ENCODE data around the gene SPRY2. TPM values are rescaled to one million over a fixed set of nuclear protein-coding genes. Genes with fewer than 3 reads are reported as not detected.

The SPRY2 gene
- total RNA-seq, 1 experiment from 2014 or later = 2.6 TPM

DNA sequence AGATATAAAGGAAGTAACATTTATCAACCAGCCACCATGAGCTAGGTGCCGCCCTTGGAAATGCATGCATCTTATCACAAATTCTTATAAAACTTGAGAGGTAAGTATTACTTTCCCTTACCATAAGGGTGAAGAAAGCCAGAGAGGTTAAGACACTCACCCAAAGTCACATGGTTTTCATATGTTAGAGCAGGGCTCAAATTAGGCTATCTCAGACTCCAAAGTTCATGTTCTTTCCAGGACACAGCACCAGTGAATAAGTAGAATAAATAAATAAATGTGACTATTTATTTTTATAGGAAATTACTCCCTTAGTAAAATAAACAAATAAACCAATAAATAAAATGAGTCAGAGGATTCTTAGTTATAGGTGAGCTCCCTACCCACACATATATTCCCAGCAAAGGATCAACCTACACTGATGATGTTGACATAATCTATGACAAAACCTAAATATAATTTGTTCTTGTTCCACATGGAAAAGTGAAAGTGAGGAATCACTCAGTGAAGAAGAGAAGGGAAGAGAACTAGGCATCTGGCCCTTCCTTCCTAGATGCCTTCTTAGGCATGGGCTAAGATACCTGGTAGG lies 27.2 kb downstream of the SPRY2 start:
- DNase-seq (ENCODE audit: low spot score) = no peak

DNA sequence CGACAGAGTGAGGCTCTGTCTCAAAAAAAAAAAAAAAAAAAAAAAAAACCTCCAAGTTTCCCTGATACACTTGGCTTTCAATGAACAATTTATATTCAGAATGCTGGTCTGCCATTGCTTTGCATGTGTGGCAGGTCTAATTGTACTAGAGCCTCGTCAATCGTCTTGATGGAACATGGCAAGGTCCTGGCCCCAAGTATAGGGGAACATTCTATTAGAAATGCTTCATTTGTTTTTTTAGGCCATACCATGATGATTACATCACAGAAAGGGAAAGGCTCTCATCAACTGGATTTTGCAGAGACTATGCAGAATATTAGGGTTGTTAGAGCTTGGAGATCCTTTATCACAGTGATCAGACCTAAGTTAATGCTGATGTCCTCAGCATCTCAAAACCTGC lies 28.0 kb downstream of the SPRY2 start:
- DNase-seq (ENCODE audit: low spot score) = no peak

DNA sequence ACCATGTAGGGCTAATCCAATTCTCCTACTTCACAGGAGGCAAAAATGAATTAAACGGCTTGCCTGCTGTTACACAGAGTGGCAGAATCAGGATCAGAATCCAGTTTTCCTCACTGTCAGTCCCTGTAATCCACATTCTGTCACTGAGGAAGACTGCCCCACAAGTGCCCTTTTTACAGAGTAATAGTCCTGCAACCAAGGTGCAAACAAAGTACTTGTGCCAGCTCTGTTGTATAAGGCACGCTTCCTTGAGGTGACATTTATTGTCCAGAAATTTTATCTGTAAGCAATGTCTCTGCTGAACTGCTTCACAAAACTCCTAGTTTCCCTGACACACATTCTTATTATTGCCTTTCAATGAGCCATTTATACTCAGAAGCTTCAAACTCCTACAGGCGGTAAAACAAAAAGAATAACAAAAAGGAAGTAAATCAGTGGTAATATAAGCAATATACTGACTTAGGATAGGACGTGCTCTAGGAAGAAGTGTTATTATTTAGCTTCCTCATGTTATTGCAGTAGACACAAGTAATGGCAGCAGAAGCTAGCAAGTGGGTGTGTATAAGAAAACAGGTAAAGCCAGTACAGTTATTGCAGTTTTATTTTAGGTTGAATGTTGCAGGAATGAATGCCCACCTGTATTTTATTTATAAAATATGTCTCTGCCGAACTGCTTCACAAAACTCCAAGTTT lies 28.8 kb downstream of the SPRY2 start:
- DNase-seq (ENCODE audit: low spot score) = no peak

DNA sequence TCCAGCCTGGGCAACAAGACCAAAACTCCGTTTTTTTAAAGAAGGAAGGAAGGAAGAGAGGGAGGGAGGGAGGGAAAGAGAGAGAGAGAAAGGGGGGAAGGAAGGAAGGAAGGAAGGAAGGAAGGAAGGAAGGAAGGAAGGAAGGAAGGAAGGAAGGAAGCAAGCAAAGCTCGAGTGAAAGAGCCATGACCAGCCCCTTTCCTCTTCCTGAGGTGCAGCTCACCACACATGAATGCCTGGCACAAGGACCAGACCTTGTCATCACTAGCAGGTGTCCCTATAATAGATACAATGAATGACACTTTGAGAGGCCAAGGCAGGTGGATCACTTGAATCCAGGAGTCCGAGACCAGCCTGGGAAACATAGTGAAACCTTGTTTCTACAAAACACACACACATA lies 31.0 kb downstream of the SPRY2 start:
- DNase-seq (ENCODE audit: low spot score) = no peak

DNA sequence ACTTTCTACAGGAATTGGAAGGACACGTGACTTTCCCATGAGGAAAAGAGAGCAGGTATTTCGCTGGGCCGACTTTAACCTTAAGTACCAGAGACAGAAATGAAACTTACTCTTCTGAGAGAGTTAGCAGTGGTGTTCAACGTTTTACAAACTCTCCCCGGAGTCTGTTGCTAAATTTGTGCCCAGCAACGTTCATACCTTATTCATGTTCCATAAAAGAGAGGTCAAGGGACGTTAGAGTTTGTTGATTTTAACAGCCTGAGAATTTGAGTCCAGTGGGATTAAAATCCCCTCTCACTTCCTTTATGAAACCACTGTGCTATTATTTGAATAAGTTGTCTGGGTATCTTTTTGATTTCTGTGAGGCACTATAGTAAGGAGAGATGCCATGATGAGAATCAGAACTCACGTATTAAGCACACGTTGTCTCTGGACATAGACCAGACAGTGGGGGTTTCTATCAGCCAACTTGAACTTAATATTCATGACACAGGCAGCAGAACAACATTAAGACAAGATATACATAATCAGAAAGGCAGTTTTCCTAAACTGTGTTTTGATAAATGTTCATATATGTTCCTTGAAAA lies 33.4 kb downstream of the SPRY2 start:
- no peak for DNase-seq (ENCODE audit: low spot score)

DNA sequence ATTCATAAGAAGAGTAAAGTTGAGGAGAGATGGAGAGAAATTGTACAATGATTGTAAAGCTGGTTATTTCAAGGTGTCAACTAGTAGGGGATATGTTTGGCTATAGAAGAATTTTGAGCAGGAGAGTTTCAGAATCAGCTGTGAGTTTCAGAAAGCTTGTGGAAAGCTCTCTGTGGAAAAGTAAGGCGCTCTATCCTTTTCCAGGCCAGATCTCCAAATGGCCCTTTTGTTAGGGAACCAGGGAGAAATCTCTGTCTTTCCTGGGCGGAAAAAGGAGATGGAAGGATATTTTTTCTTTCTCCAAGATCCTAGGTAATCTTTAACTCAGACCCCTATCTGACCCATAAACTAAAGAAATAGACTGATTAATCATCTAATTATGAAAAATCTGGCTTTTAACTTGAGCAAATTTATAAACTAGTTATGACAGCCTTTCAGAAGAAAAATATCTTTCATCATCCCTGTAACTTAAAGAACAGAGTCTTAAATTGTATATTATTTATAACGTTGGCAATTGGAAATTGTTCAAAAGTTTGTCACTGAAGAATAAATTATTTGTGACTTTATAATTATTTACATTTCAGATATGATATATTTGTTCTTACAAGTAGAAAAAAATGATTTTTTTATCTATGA lies 34.5 kb downstream of the SPRY2 start:
- no peak for DNase-seq (ENCODE audit: low spot score)

DNA sequence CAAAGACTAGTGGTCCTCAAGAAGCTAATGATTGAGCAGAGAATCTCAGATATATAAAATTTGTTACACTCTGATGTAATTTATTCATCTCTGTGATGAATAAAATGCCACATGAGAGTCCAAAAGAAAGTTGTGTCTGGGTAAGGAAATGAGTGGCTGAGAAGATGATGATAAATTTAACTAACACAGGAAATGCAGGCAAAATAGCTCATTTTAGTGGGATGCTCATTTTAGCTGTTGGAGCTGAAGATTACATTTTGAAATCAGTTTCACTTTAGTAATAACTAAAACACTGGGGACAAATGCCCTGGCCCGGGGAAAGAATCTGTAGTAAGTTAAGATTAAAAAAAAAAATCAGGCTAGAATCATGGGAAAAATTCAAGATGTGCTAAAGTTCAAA lies 35.2 kb downstream of the SPRY2 start:
- no peak for DNase-seq (ENCODE audit: low spot score)

DNA sequence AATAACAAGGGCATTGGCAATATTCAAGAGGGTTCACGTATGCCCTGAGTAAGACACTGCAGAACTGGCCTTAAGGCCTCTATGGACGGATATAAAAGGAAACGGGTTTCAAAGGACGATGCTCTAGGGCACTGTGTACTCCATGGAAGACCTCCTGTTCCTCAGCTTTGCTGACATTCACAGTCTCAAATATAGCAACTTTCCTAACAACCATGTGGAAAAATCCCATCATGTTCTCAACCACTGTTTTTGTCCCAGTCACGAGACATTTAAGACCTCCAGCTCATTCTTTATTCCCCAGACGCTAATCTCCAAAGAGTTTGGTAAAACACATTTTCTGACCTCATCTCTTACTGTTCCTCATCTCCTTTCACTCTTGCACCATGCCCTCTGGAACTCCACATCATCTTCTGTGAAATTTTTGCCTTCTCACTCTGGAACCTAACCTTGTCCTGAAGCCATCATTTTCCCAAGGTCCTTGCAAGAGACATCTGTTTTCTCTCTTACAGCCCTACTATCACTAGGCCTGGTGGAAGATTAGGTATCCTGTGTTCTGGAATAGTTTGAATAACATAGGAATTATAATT lies 37.6 kb downstream of the SPRY2 start:
- DNase-seq (ENCODE audit: low spot score) = no peak

DNA sequence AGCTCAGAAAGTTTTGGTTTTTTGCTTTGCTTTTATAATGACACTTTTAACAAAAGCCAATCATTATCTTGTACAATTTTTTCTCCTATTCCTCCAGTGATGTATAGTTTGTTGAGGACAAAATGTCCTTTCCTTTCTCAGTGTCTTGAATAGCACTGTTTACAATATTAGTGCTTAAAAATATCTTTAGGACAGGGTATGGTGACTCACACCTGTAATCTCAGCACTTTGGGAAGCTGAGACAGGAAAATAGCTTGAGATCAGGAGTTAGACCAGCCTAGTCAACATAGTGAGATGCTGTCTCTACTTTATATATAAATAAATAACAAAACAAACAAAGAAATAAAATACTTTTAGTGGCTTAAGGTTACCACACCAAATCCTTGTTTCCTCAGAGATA lies 41.9 kb downstream of the SPRY2 start:
- DNase-seq (ENCODE audit: low spot score) = no peak

DNA sequence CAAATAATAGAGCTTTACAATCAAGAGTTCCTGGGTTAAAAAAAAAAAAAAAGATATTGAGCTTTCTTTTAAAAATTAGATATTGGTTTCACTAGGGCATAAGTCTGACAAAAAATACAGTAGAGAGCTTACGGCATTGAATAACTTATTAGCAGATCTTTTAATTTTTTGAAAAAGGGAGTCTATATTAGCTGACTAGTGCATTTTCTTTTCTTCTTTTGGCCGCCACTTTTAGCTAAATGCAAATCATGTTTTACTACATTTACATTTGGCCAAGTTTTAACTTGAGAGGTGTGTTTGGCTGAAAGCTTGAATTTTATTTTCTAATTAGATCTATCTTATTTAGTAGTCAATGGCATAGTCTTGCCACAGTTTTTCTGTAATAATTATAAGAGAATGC lies 43.4 kb downstream of the SPRY2 start:
- no peak for DNase-seq (ENCODE audit: low spot score)

DNA sequence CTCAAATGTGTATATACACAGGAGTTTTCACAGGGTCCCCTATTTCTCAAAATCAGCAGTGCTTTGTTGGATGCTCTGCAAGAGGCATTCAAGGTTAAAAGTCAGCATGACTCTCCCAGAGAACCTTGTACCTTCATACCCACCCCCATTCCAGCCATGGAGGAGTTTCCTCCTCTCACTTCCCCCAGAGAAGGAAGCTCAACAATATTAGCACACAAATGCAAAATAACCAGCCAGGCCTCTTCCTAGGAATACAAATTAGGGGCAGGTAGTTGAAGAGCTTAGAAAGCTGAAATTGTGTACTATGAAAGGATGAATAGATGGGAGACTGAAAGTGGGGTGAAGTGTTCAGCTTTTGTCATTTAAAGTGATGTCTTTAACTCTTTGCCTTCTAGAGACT lies 43.8 kb downstream of the SPRY2 start:
- DNase-seq (ENCODE audit: low spot score) = no peak

DNA sequence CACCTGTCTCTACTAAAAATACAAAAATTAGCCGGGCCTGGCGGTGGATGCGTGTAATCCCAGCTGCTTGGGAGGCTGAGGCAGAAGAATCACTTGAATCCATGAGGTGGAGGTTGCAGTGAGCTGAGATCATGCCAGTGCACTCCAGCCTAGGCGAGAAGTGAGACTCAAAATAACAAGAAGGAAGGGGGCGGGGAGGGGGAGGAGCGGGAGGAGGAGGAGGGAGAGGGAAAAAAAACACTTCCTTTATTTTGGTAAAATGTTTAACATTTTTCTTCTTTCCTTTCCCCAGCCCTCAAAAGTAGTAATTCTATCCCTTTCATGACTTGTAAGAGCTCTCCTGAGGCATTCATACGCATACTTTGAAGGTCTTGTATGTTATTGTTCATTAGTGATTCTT lies 44.3 kb downstream of the SPRY2 start:
- DNase-seq (ENCODE audit: low spot score) = no peak

DNA sequence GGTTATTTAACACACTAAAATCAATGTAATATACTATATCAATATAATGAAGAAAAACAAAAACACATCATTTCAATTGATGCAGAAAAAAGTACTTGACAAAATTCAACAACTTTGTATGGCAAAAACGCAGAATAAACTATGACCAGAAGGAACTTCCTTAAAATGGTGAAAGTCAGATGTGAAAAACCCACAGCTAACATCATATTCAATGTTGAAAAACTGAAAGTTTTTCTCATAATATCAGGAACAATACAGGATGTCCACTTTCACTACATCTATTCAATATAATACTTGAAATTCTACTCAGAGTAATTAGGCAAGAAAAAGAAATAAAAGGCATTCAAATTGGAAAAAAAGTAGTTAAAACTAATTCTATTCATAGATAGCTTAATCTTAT lies 50.3 kb downstream of the SPRY2 start:
- DNase-seq (ENCODE audit: low spot score) = no peak
